T-helper 22 cell (primary cell): ENCODE measurements around the gene KIAA1549.
"Not testable (repeated sequence)": the region's sequence is repeated elsewhere in the genome, so short reads cannot be mapped to it uniquely, and the experiment has no call there.

Source experiments
- DNase-seq: peaks from one replicate; pipeline ENCODE4 v3.0.0-alpha.2; 2020; ENCODE audit warnings: low read depth

Gene KIAA1549

DNA sequence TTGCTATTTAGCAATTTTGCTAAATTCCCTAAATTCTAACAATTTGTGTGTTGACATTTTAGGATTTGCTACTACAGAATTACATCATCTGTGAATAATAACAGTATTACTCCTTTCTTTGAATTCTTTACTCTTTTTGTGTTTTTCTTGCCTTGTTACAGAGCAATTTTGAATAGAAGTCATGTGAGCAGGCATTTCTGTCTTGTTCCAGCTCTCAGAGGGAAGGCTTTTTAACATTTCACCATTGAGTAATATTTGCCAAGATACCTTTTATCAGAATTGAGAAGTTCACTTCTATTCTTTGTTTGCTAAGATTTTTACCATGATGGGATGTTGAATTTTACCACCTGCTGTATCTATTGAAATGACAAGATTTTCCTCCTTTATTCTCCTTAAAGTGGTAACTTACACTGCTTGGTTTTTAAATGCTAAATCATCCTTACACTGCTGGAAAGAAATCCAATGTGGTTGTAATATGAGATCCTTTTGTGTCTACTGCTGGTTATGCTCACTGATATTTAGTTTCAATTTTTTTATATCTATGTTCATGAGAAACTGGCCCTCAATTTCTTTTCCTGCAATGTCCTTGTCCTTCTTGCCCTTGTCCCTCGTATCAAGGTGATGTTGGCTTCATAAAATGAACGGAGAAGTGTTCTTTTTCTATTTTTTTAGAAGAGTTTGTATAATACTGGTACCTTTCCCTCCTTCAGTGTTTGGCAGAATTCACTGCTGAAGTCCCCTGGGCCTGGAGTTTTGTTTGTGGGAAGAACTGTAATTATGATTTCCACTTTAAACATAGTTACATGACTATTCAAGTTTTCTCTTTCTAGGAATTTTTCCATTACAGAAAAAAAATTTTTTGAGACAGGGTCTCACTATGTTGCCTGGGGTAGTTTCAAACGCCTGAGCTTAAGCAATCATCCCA lies 132.9 kb downstream of the KIAA1549 start:
- no peak for DNase-seq

DNA sequence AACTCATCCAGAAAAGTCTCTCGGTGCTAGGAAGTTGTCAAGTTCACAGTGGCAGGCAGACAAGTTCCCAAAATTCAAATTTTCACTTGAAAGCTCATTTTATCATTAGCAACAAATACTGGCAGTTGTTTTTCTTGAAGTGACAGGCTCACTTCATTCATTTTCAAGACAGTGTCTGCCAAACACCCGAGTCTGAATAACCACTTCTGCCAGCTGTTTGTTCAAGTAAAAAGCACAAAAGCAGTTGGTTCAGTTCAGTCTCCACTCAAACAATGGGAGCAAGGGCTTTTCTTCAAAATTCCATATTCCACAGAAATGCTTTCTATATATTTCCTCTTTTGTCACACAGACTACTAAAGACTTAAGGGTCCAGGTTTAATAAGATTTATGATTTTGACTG lies 135.5 kb downstream of the KIAA1549 start:
- DNase-seq, result no peak

DNA sequence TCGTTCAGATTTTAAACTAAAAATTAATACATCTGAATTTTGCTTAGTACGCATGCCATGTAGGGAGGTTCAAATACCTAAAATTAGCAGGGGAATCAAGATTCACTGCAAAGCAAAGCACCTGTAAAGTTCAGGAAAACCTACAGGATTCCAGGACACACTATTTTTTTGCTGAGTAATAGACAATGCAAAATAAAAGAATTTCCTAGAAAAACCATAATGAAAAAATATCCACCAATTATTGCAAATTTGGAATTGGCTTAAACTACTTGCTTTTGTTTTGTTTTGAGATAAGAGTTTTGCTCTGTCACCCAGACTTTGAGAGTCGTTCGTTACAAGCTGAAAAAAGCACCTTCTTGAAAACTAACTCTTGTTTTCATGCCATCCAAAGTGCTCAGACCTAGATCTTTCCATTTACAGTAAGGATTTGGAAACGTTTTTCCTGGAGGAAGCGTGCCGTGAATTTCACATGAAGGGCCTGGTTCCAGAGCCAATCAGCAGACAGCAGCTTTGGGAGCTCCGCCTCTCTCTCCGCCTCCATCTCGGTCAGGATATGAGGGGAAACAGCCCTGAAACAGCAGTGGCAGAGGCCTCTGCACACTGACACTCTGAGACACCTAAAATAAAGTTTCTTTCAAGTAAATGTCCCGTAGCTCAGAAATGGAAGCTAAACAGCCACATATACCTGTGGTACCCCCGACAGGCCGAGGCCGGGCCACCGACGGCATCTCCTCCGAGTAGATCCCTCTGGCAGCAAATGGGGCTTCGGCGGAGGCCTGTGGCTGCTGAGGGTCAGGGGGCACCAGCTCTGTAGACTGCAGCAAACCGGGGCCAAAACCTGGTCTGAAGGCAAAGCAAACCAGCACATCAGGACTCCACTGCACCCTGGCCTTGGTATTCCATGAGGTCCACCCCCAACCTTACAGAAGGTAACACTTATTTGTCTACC lies 137.3 kb downstream of the KIAA1549 start:
- no peak for DNase-seq

DNA sequence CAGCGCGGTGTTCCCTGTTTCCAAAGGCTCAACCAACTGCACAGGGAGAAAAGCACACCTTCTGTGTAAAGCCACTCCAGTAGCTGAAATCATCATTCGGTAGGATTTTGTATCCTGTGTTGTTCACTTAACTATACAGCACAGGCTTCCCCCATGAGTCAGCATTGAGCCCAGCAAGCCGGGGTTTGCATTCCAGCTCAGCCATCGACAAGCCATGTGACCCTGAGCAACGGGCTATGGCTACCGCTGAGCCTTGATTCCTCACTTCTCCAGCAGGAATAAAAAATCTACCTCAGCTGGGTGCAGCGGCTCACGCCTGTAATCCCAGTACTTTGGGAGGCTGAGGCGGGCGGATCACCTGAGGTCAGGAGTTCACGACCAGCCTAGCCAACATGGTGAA lies 139.1 kb downstream of the KIAA1549 start:
- DNase-seq, result no peak

DNA sequence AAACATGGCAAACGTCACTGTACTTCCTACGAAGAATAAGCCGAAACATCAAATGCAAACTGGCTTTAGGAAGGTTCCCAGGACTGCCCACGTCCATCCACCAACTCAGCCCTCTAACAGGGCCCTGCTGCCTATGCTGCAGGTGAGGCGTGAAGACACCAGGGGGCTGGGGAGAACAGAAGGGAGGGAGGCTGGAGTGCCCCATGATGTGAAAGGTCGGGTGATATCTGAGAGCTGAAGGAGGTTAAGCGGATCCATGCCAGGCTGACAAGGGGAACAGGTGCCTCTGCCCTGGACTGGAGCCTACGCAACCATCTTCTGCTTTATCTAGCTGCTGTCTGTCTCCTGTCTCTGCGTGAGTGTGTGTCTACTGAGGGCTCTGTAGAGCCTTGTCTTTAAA lies 143.0 kb downstream of the KIAA1549 start:
- DNase-seq, result no peak

DNA sequence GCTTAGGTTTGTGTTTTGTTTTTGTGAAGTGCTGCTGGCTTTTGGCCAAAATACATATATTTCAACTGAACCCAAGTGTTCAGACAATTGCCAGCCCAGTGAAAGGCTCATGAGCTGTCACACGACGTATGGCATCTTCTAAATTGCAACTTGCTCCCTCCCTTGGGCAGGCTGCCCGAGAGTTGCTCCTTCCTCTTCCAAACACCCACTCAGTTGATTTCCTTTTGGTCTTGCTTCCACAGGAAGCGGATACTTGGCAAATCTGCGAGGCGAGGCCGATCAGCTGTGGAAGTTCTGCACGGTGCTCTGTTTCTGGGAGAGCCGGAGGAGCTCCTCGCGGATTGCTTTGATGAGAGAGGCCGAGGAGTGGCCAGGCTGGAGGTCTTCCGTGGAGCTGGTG lies 143.6 kb downstream of the KIAA1549 start:
- no peak for DNase-seq

DNA sequence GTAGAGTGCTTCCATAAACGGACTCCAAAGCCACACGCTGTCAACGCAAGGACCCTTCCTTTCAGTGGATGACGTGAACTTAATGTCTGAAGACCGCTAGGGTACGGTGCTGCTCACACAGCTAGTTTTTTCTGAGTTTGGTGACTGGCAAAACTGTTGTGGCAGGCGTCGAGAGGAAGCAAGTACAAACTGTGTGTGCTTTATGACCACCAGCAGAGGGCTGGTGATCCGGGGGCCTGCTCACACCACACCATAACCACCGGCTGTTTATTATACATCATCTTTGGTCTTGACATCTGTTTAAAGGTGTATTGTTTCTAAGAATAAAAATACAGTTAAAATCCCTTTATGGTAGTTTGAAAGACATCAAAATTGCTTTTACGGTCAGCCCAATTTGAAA lies 146.1 kb downstream of the KIAA1549 start:
- no peak for DNase-seq

DNA sequence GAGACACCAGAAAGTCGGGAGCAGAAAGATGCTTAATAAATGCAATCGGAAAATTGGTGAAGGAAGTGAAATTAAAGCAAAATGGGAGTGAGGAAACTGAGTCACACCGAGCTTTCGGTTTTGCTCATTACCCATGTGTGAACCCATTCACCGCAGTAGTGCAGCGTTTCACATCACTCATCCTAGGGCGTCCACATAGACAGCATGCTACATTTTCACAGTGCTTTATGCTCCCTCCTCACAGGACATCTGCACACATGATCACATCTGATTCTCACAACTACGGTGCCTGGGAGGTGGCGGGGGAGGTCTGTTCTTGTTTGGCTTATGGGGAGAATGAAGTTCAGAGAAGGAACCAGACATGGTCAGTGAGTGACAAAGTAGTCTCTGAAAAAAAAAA lies 146.6 kb downstream of the KIAA1549 start:
- DNase-seq, result no peak

DNA sequence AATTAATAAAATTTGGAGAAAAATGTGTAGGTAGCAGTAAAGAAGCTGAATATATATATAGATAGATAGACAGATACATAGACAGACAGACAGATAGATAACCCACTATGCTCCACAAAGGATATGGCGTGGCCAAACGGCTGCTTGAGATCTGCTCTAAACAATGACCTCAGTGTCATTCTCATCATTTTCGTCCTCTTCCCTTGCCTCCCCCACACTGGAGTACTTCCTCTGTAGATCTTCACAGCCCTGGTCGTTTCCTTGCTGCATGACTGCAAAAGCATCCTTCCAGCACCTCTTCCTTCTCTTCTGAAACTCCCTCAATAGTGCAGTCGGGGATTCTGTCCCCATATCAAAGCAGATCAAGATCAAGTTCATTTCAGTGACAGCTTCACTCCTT lies 147.6 kb downstream of the KIAA1549 start:
- no peak for DNase-seq

DNA sequence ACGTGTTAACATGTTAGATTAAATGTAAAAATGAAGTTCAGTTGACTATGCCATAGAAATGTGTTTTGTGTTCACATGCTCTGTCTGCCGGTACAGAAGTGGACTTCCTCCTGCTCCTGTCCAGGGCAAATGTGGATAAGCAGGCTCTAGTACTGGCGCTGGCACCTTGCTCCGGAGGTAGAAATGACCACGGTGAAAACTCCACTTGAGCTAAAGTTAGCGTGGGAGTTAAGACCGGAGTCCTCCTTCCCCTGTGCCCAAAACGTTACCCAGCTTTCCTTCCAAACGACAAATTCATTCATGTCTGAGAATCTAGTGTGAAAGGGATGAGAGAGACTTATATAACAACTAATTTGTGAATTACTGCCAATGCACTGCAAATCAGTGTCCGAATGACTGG lies 148.2 kb downstream of the KIAA1549 start:
- DNase-seq, result no peak

DNA sequence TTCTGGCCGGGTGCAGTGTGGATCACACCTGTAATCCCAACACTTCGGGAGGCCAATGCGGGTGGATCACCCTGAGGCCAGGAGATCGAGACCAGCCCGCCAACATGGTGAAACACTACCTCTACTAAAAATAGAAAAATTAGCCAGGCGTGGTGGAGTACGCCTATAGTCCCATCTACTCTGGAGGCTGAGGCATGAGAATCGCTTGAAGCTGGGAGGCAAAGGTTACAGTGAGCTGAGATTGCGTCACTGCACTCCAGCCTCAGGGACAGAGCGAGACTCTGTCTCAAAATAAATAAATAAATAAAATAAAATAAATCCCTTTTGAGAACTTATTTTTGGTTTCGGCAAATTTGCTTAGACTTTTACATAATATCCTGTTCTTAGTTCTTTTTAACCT lies 151.9 kb downstream of the KIAA1549 start:
- DNase-seq, result no peak

DNA sequence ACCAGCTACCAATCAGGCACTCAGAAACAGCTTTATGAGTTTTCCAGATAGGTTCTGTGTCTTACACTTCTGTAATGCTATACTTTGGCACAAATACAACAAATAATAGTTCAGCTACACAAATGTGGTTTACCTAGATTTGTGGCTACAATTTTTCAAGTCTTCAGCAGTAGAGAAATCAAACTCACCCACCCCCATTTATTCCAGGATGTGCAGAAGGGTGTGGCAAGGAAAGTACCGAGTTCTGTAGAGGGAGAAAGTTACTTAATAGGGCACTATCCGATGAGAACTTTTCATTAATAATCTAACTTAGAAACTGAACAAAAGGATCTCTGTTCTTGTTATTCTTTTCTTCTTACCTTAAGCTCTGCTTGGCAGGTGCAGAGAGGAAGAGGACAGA lies 152.9 kb downstream of the KIAA1549 start:
- no peak for DNase-seq

DNA sequence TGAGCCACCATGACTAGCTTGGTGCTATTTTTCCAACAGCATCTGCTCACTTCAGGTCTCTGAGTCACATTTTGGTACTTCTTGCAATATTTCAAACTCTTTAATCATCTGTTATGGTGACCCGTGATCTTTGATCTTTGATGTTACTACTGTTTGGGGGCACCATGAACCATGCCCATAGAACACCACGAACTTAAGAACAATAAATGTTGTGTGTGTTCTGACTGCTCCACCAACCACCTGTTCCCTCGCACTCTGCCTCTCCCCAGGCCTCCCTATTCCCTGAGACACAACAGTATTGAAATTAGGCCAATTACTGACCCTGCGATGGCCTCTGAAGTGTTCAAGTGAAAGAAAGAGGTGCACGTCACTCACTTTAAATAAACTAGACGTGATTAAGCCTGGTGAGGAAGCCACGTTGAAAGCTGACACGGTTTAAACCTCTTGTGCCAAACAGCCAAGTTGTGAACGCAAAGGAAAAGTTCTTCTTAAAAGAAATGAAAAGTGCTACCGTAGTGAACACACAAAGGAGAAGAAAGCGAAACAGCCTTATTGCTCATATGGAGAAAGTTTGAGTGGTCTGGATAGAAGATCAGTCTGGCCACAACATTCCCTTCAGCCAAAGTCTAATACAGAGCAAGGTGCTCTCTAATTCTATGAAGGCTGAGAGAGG lies 156.0 kb downstream of the KIAA1549 start:
- DNase-seq, result no peak

DNA sequence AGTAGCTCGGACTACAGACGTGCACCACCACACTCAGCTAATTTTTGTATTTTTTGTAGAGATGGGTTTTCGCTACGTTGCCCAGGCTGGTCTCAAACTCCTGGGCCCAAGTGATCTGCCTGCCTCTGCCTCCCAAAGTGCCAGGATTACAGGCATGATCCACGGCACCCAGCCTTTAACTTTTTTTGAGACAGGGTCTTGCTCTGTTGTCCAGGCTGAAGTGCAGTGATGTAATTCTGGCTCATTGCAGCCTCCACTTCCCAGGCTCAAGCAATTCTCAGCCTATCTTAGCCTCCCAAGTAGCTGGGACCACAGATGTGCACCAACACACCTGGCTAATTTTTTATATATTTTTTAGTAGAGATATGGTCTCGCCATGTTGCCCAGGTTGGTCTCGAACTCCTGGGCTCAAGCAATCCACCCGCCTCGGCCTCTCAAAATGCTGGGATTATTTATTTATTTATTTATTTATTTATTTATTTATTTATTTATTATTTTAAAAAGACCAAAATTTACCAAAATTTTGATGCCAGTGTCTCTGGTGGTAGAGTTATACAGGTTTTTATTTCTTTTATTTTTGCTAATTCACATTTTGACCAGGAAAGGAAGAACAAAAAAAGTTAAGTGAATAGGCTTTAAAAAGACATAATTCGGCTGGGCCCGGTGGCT lies 158.2 kb downstream of the KIAA1549 start:
- DNase-seq, result no peak

DNA sequence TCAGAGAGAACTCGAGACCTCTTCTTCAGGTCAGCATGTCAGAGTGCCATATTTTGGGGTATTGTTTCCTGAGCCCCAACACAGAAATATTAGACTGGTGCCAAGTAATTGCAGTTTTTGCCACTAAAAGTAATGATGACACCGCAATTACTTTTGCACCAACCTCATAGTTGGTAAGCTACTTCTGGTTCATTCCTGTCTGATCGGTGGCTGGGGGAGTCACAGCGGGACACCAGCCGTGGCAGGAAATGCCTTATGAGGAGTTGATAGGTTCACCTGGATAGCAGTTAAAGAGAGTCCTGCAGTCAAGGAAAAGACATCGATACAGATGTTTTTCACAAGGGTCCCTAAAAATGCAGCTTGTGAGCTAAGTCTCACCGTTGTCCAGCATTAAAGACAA lies 159.3 kb downstream of the KIAA1549 start:
- no peak for DNase-seq

DNA sequence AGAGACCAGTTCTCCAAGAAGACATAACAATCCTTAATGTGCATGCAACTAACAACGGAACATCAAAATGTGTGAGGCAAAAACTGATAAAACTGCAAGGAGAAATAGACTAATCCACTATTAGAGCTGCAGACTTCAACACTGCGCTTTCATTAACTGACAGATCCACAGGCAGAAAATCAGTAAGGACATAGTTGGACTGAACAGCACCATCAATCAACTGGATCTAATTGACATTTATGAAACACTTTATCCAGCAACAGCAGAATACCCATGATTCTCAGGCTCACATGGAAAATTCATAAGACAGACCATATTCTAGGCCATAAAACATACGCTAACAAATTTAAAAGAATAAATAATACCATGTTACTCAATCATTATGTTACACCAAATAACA lies 161.6 kb downstream of the KIAA1549 start:
- DNase-seq, result no peak

DNA sequence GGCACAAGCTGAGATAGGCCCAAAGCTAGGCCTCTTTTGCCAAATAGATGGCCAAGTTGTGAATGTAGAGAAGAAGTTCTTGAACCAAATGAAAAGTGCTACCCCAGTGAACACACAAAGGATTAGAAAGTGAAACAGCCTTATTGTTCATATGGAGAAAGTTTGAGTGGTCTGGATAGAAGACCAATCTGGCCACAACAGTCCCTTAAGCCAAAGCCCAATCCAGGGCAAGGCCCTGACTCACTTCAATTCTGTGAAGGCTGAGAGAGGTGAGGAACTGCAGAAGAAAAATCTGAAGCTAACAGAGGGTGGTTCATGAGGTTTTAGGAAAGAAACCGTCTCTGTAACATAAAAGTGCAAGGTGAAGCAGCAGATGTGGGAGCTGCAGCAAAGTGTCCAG lies 164.5 kb downstream of the KIAA1549 start:
- DNase-seq, result no peak

DNA sequence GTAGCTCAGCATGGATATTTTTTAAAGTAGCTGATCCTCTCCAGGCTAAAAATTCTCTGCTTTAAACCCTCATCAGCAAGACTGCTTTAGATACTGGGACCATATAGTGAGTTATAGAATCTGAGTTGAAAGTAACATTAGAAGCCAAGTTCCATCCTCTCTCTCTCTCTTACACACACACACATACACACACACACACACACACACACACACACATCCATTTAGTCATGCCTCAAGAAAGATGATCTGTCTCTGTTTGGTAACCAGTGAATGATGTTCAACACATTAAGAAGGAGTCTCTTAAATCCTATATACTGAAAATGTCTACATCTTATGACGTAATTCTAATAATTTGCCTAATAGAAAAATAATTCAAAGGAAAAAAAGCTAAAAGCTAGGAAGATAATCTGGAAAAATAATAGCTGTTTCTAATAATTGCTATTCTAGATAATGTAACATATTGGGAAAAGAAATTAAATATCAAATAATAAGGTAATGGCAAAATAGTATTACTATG lies 166.3 kb downstream of the KIAA1549 start:
- no peak for DNase-seq

DNA sequence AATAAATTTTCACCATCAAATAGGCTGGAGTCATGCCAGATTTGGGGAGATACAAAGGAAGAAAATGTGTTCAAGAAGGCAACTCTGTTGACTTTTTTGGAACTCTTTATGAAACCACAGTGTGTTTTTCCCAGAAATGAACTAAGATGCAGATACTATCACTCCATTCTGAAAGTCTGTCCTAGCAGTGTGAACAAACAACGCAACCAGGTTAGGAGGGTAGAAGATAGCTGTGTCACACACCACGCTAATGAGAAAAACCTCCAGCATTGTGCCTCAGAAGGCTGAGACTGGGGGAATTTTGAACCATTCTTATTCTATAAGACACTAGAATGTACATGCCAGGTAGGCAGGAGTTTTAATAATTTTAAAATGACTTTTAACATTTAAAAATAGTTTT lies 167.2 kb downstream of the KIAA1549 start:
- DNase-seq, result no peak

DNA sequence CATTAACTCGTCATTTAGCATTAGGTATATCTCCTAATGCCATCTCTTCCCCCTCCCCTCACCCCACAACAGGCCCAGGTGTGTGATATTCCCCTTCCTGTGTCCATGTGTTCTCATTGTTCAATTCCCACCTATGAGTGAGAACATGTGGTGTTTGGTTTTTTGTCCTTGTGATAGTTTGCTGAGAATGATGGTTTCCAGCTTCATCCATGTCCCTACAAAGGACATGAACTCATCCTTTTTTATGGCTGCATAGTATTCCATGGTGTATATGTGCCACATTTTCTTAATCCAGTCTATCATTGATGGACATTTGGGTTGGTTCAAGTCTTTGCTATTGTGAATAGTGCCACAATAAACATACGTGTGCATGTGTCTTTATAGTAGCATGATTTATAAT lies 169.9 kb downstream of the KIAA1549 start:
- not testable (repeated sequence) for DNase-seq

DNA sequence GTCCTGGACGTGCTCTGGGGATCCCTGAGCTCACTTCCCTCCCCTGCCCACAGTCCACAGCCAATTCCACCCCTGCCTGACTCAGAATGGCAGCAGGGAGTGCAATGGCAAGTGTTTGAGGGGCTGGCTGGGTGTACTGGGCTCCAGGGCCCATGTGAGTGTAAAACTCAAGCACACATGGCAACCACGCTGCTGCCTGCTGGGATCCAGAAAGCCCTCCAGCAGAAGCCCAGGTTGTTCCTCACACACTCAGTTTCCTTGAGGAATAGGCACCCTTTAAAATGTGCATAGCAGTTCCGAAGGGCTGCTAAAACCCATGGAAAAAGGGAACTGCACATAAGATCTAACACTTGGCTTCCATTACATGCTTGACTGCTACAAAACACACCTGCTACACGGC lies 171.8 kb downstream of the KIAA1549 start:
- no peak for DNase-seq

DNA sequence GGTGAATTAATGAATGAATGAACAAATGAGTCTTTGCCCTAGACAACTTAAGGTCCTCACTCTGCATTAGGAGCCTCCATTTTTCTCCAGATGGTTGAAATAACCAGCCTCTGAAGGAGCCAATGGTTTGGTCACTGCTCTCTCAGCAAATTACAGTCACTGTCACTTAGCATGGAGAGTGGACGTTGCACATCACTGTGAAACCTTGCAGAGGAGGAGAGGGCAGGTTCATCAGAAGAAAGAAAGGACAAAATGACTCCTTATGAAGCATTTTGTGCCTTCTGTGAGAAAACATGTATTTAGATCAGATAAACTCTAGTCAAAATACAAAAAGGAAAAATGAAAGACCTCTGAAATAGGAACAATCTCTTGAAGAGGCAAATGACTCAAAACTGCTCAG lies 176.6 kb downstream of the KIAA1549 start:
- no peak for DNase-seq
